T1000 (cell line): ENCODE data around the gene DEGS1.

ENCODE experiments used
- DNase-seq: peaks from one replicate; lab custom pipeline; 2025; ENCODE audit warnings: mixed read lengths; lab: John Stamatoyannopoulos, UW

The DEGS1 gene

DNA sequence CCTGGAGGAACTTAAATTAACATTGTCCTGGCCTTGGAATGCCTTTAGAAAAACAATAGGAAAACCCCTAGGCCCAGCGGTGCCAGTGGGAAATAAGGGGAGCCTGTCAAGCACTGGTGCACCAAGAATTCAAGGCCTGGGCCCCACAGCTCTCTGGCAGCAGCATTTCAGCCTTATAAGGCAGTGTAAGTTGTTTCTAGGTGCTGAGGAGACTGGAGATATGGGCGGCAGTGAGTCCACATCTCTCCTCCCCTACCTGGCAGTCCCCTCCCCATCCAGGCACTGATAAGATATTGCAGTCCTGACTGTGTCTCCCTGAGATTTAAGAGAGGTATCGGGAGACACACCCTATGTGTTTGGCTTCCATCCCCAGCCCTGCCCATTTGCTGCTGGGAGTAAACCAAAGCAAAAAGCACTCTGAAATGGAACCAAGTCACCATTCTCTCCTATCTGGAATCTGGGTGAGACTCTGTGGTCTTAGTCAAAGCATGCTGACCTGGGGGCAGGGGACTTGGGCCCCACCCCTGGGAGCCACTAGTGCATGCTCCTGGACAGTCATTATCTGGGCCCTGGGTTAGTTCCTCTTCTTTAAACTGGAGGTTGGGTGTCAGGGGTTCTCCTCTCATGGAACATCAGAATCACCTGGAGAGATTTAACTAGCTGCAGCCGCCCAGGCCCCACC is 30.5 kb downstream of the DEGS1 start:
- DNase-seq: no peak

DNA sequence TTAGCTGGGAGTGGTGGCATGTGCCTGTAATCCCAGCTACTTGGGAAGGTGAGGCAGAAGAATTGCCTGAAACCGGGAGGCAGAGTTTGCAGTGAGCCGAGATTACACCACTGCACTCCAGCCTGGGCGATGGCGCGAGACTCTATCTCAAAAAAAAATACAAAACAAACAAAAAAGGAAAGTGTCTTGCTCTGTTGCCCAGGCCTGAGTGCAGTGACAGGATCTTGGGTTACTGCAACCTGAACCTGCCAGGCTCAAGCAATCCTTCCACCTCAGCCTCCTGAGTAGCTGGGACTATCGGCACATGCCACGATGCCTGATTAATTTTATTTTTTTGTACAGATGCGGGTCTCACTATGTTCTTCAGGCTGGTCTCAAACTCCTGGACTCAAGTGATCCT is 33.3 kb downstream of the DEGS1 start:
- no peak for DNase-seq

DNA sequence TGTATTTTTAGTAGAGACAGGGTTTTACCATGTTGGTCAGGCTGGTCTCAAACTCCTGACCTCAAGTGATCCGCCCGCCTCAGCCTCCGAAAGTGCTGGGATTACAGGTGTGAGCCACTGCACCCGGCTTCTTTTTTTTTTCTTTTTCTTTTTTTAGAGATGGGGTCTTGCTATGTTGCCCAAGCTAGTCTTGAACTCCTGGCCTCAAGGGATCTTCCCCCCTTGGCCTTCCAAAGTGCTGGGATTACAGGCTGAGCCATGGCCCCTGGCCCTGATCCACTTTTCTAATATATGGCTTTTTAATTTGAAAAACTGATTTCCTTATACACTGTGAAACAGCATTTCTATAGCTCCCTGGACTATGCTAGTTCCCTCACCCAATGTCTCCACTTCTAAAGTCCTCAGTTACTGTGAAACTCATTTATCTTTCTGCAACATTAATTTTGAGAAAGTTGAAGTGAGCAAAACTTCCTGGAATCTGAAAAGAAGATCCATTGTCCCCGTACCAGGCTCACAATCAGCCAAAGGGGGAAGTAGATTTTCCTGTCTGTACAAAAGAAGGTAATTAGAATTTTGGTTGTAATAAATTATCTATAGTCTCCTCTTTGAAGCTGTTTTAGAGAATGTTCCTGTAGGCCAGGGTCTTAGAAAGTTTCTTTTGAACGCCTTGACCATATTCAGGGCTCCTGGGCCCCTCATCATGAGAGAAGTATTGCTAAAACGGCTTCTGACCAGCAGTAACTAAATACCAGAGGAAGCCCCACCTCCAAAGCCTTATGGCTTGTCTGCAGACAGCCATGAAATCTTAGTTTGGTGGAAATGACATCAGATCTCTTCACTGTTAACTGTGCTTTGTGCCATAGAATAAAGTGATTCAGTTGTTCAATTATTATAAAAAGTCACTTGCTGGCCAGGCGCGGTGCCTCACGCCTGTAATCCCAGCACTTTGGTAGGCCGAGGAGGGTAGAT is 34.9 kb downstream of the DEGS1 start:
- DNase-seq: no peak

DNA sequence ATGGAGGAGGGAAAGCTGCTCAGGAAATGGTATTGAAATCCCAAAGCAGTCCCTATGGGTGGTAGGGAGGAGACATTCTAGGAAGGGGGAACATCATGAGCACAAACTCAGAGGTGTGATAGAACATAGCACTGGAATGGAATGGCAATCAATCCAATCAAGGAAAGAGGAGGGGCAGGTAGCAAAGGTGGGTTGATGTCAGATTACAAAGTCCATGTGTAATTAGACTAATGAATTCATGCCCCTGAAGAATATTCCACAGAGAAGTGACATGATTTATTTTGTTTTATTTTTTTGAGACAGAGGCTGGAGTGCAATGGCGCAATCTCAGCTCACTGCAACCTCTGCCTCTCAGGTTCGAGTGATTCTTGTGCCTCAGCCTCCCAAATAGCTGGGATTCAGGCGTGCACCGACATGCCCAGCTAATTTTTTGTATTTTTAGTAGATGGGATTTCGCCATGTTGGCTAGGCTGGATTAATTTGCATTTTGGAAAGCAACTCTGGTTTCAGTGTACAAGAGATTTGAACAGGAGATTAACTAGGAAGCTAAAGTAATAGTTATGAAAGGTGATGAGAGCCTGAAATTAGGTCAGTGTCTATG is 36.1 kb downstream of the DEGS1 start:
- no peak for DNase-seq

DNA sequence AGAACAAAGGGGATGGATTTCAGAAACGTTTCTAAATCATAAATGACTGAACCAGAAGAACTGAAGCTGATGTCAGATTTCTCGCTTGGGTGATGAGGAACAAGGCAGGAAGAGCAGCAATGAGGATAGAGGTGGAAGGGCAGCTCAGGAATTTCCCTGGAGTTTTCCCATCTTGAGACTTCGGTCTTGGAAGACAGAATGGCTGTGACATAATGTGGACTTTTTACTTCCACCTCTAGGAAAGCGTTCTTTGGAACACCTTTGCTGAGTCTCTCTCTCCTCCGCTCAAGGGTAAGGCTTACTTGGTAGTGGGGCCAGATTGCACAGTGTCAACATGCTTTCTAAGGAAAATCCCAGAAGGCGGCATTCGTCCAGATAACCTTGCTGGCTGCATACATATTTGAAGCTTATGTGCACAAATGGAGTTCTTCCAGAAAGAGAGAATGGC is 36.6 kb downstream of the DEGS1 start:
- DNase-seq: no peak

DNA sequence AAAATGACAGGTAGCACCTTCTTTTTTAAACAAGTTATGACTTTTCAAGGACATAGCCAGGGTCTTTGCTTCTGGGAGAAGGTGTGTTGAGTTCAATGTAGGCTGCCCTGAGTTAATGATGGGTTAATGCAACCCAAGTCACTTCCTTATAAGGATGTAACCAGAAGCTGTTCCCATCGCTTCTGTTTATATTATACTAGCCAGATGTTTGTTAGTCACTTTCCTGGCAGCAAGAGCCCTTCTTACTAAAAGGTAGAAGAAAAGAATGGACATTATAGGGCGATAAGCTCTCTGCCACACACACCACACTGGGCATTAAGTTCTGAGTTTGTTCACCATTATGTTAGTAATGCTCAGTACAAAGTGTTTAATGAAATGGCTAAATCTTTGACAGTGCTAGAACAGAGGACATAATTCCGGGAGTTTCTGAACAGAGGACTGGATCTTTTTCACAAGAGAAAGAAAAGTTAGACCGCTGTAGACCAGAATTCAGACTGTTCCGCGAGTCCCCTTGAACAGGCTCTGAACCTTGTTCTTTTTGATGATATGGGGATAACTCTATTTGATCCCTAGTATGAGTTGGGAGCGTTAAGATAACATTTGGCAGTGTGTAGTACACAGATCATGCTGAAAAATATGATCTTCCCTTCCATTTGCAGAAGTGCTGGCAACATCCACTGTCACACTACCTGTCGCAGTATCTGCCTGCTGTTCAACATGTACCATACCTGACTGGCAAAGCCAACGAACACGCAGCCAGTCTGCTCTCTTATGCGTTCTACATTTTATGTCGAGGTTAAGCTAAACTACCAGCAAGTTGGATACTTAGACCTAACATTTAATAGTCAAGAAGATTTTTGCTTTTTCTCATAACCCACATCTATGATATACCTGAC is 41.0 kb downstream of the DEGS1 start:
- DNase-seq: no peak

DNA sequence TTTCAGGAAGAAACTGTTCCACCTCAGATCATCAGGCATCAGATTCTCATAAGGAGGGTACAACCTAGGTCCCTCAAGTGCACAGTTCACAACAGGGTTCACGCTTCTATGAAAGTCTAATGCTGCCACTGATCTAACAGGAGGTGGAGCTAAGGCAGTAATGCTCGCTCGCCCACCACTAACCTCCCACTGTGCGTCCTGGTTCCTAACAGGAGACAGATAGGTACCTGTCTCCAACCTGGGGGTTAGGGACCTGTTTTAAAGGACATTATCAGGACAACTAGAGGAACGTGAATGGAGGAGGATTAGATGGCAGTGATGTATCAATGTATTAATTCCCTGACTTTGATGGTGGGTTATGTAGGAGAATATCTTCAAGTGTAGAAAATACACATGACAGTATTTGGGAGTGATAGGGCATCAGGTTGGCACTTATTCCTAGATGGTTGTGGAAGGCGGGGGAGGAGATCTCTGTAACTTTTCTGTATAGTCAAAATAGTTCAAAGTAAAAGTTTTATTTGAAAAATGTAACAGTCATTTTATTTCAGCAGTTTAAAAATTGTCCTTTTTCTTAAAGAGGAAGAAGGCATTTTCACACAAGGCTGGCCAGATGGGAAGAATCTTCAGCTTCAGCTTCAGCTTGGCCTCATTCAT is 43.9 kb downstream of the DEGS1 start:
- DNase-seq: no peak

DNA sequence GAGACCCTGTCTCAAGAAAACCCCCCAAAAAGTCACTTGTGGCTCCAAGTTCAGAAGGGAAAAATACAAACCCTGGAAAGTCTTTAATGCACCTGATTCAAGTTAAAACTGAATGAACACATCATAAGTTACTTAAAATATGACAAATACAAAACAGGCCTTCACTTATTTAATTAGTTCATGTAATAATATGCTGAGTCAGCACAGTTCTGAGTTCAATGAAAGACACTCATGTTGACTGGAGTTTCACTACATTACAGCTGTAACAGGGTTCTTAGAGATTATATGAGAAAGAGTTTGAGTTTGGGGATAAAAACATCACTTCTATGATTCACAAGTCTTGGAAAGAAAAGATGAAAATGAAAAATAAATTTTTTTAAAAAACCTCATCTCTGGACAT is 51.0 kb downstream of the DEGS1 start:
- no peak for DNase-seq

DNA sequence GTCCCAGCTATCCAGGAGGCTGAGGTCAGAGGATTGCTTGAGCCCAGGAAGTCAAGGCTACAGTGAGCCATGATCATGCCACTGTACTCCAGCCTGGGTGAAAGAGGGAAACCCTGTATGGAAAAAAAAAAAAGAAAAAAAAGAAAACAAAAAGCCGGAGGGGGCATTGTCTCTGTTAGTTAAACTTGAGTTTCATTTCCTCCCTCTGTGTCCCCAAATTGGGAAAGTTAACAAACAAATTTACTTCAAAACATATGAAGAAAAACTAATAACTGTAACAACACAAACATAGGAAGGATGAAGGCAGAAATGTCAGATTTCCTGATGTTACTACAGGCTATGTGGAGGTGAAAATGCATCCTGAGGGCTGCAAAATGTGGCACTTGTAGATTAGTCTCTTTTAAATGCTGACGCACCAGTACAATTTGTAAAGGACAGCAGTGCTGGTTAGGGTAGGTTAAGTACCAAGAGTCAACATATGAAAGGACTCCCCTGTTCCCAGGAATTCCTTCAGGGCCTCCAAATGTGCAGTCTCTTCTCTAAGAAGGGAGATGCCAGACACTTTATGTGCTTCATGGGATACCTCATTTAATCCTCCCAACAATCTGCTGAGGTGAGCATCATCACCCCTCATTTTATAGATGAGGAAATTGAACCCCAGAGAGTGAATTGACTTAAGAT is 52.9 kb downstream of the DEGS1 start:
- no peak for DNase-seq

DNA sequence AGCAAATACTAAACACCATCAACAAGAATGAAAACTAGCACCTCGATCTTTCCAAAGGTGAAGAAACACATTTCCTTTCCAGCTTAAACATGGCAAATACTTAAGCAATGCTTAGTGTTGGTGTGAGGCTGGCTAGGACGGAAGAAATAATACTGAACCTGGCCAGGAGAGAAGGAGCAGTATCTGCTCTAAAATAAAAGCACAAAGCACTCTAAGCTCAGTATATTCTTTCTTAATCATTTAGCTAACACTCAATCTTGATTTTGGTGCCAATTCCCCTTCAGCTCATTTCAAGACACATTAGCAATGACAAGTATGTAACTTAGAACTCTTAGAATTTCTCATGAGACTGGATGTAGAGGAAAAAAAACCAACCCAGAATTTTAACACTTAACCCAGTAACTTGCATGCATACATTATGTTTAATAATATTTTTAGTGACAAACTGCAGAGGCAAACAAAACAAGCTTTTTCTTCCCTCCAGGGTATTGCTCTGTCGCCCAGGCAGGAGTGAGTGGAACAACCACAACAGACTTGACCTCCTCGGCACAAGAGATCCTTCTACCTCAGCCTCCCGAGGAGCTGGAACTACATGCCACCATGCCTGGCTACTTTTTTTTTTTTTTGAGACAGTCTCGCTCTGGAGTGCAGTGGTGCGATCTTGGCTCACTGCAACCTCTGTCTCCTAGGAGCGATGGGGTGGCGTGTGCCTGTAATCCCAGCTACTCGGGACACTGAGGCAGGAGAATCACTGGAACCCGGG is 54.3 kb downstream of the DEGS1 start:
- DNase-seq: no peak

DNA sequence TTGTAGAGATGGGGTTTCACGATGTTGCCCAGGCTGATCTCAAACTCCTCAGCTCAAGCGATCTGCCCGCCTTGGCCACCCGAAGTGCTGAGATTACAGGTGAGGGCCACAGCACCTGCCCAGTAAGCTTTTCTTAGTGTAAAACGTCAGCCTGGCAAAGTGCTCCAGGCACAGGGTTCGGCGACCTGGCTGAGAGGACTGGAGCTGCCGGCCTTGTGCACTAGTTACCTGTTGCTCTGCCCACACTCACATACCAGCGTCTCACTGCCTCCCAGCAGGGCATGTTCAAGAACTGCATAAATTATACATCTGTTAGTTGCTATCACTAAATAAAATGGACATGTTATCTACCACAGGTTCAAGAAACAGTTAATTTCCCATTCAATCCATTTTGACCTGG is 55.2 kb downstream of the DEGS1 start:
- no peak for DNase-seq

DNA sequence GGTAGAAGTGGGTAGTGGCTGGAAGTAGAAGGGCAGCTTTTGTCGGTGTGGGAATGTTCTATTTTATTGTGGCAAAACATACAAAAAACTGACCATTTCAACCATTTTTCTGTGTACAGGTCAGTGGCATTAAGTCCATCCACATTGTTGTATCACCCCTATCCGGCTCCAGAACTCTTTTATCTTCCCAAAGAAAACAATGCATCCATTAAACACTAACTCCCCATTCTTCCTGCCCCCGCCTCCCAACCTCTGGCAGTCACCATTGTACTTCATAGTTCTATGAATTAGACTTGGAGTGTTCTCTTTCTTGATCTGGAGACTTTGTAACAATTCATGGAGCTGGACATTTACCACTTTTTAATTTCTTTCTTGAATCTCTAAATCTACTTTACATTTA is 55.7 kb downstream of the DEGS1 start:
- DNase-seq: no peak
